Measurements from ENCODE around the gene SPECC1.

DNA sequence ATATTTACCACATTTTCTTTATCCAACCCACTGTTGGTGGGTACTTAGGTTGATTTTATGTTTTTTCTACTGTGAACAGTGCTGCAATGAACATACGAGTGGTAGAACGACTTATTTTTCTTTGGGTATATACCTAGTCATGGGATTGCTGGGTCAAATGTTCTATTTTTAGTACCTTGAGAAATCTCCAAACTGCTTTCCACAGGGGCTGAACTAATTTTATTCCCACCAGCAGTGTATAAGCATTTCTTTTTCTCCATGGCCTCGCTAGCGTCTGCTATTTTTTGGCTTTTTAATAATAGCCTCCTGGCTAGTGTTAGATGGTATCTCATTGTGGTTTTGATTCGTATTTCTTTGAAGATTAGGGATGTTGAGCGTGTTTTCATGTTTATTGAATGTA is 255.8 kb downstream of the SPECC1 start:
- TF ChIP-seq CTCF (IDR thresholded peaks at IDR 0.05; ENCODE audit: insufficient read depth, low read depth, low read length) (no peak), EZH2 (IDR thresholded peaks at IDR 0.05; ENCODE audit: insufficient read depth, low read length) (no peak)

Data from astrocyte (in vitro differentiated cells and primary cell).